HG03439 (cell line): ENCODE measurements around the gene DIDO1.
"Not testable (repeated sequence)": the region's sequence is repeated elsewhere in the genome, so short reads cannot be mapped to it uniquely, and the experiment has no call there.

Experiments
- ATAC-seq: cut with Tn5 transposase; IDR thresholded peaks from one replicate; pipeline ENCODE4 v1.9.1; 2021; ENCODE audit warnings: mild to moderate bottlenecking, moderate library complexity; ENCODE audit not compliant: unreplicated experiment

DIDO1 gene

GRCh38 chr20:62859721-62860120 is 66.6 kb downstream of the DIDO1 start:
- ATAC-seq, result no peak

GRCh38 chr20:62858058-62858830 is 68.1 kb downstream of the DIDO1 start:
- no peak for ATAC-seq

- no peak for ATAC-seq
These were observed 69.2 kb downstream of the DIDO1 start for GRCh38 chr20:62856931-62857619.

- no peak for ATAC-seq
These were observed 71.2 kb downstream of the DIDO1 start for GRCh38 chr20:62855120-62855519.

DNA sequence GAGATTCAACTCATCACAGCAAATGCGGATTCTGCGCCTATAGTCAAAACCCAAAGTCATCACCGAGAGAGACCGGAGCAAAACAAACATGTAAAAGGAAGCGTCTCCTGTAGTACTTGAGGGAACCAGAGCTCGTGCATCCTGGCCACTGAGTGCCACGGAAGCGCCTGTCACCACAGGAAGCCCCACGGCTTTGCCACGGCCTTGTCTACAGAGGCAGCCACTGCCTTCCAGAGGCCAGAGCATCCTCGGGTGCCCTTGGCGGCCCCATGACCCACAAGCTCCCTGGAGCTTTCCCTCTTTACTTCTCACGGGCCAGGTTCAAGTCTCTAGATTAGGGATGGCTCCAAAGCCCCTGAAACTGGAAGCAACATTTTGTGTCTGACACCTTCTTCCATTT is 72.2 kb downstream of the DIDO1 start:
- no peak for ATAC-seq

DNA sequence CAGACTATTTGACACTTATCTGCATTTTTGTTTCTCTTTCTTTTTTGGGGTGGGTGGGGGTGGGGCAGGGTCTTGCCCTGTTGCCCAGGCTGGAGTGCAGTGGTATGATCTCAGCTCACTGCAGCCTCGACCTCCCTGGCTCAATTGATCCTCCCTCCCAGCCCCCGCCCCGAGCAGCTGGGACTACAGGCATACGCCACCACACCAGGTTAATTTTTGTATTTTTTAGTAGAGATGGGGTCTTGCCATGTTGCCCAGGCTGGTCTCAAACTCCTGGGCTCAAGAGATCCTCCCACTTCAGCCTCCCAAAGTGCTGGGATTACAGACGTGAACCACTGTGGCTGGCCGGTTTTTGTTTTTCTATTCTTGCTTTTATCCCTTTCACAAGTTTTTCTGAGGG is 73.0 kb downstream of the DIDO1 start:
- not testable (repeated sequence) for ATAC-seq

GRCh38 chr20:62852841-62853240 is 73.5 kb downstream of the DIDO1 start:
- ATAC-seq, result no peak

- no peak for ATAC-seq
These were observed 74.1 kb downstream of the DIDO1 start for GRCh38 chr20:62852196-62852595.

- ATAC-seq, result no peak
These were observed 75.9 kb downstream of the DIDO1 start for GRCh38 chr20:62850333-62850974.

- ATAC-seq, result no peak
These were observed 76.9 kb downstream of the DIDO1 start for GRCh38 chr20:62849431-62849830.

DNA sequence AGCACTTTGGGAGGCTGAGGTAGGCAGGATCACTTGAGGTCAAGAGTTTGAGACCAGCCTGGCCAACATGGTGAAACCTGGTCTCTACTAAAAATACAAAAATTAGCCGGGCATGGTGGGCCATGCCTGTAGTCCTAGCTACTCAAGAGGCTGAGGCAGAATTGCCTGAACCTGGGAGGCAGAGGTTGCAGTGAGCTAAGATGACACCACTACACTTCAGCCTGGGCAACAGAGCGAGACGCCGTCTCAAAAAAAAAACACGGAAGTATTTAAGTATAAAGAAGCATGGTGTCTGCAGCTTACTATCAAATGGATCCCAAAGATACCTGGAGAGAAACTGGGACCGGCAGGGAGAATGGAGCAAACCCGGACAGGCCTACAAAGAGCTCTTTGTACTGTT is 77.4 kb downstream of the DIDO1 start:
- not testable (repeated sequence) for ATAC-seq

DNA sequence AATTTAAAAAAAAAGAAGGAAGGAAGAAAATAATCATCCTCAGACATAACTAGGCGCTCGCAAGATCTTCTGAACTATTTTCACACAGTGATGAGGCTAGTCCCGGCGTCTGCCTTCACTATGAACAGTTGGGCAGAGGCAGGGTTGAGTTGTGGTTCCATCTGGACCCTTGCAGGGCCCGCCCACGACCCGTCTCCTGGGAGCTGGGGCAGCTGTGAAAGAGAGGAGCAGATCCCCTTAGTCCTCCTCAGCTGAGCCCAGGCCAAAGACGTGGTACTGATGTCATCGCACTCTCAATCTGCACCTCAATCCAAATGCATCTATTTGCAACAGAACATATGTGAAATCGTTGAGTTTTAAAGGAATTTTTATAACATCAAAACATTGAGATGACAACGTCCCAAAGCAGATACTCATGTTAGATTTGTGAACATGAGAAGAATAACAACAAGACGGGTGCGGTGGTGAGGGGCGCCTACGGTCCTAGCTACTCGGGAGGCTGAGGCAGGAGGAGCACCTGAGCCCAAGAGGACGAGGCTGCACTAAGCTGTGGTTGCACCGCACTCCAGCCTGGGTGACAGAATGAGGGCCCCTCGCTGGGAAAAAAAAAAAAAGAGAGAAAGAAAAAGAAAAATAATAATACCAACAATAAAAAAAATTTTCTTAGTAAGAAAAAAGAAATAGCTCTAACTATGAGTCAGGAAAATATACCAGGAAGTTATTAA is 80.0 kb downstream of the DIDO1 start:
- no peak for ATAC-seq

- no peak for ATAC-seq
These were observed 80.7 kb downstream of the DIDO1 start for GRCh38 chr20:62845416-62846160.

- no peak for ATAC-seq
These were observed 82.1 kb downstream of the DIDO1 start for GRCh38 chr20:62844182-62844581.

GRCh38 chr20:62843656-62844055 is 82.6 kb downstream of the DIDO1 start:
- ATAC-seq, result no peak

DNA sequence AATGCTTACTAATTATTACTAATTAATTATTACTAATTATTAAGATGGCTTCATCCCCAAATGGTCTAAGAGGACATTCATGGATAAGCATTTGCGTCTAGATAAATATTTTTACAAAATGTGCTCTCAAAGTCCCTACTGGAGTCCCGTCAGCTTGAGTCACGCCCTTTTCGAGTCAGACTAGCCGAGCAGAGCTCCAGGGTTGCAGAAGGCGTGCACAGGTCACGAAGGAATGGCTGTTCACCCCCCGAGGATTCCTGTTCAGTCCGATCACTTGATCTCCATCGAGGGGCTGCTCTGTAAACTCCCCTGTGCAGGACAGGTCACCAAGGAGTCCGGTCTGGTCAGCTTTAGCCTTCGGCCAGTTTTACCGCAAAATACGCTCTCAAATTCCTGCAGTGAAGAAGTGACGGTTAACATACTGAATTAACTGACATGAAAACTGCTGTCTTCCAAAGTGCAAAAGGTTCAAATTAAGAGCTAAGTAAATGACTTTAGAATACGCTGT is 84.5 kb downstream of the DIDO1 start:
- ATAC-seq, result no peak

DNA sequence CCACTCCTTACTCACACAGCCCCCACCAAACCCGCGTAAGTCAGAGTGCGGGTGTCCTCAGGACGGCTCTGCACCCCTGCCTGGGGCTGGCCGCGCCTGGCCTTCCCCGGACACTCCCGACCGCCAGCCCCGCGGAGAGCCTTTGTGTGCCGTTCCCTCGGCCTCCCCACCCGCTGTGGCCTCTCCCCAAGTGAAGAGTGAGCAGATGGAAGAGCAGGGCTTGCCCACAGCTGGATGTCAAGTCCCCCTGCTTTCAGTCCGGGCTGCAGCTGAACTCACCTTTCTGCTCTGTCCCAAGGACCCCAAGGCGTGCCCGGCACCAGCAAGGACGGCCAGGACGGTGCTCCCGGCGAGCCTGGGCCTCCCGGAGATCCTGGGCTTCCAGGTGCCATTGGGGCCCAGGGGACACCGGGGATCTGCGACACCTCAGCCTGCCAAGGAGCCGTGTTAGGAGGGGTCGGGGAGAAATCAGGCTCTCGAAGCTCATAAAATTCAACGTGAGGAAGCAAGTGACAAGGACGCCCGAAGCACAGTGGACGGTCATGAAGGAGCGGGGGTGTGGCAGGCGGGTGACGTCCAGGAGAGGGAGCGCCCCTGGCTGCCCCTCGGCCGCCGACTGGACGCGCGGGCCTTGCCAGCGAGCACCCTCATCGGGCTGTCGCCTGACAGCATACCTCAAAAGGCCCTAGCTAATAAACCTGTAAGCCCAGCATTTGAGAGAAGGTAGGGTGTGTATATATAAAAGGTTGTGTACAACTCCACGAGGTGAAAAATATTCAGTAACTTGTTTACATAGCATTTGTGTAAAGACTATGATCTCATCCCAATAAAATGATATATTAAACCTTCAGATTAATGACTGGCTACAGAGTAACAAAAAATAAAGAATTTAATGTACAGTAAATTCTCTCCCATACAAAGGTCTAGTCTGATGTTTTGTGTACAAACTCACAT is 85.8 kb downstream of the DIDO1 start:
- no peak for ATAC-seq

DNA sequence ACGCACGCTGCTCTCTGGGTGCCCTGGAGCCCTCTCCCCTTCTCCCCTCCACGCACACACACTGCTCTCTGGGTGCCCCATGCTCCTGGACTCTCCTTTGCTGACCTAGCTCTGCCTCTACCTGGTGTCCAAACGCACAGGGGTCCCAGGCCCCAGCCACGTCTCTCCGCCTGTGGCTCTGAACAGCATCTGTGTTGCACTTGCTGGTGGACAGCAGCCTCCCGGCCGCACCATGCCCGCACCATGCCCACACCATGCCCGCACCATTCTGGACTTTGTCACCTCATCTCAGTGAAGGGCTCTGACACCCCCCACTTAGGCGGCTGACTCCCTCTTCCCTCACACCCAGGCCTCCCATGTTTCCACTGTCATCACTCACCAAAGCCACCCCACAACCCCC is 86.5 kb downstream of the DIDO1 start:
- ATAC-seq, result no peak

- ATAC-seq, result no peak
These were observed 87.0 kb downstream of the DIDO1 start for GRCh38 chr20:62839261-62839660.
